HEK293T (cell line): ENCODE results near the gene TEP1.

Experiments
- ARNT ChIP-seq: fragments of 450-650 bp; IDR thresholded peaks from 2 replicates; pipeline ENCODE4 v1.6.1; 2017; ENCODE audit warnings: mild to moderate bottlenecking
- CTBP1 ChIP-seq: fragments of 450-650 bp; IDR thresholded peaks from 2 replicates; pipeline ENCODE4 v1.6.1; 2016; ENCODE audit warnings: borderline replicate concordance
- ELF4 ChIP-seq: fragments of 450-650 bp; IDR thresholded peaks from 2 replicates; pipeline ENCODE4 v1.6.1; 2017; ENCODE audit warnings: antibody characterized with exemption
- FOXK2 ChIP-seq: fragments of 450-650 bp; IDR thresholded peaks from 2 replicates; pipeline ENCODE4 v1.6.1; 2016; ENCODE audit warnings: mild to moderate bottlenecking
- HDGF ChIP-seq: fragments of 450-650 bp; IDR thresholded peaks from 2 replicates; pipeline ENCODE4 v1.6.1; 2017; ENCODE audit warnings: antibody characterized with exemption, borderline replicate concordance
- LEF1 ChIP-seq: fragments of 450-650 bp; IDR thresholded peaks from 2 replicates; pipeline ENCODE4 v1.6.1; 2017; ENCODE audit warnings: mild to moderate bottlenecking, borderline replicate concordance
- NFRKB ChIP-seq: fragments of 450-650 bp; IDR thresholded peaks from 2 replicates; pipeline ENCODE4 v1.6.1; 2016; ENCODE audit warnings: mild to moderate bottlenecking, moderate library complexity
- SP1 ChIP-seq: fragments of 450-650 bp; IDR thresholded peaks from 2 replicates; pipeline ENCODE4 v1.6.1; 2017
- SUZ12 ChIP-seq: fragments of 450-650 bp; IDR thresholded peaks from 2 replicates; pipeline ENCODE4 v1.6.1; 2016; ENCODE audit warnings: mild to moderate bottlenecking
- TARDBP ChIP-seq: fragments of 450-650 bp; IDR thresholded peaks from 2 replicates; pipeline ENCODE4 v1.6.1; 2016
- ZNF384 ChIP-seq: fragments of 450-650 bp; IDR thresholded peaks from 2 replicates; pipeline ENCODE4 v1.6.1; 2016
- TF ChIP-seq, protein P1 (sequence below): fragments of 450-650 bp; IDR thresholded peaks from 2 replicates; pipeline ENCODE4 v1.6.1; 2016

GRCh38 chr14:20436363-20436755 is 23.1 kb upstream of the TEP1 start:
- TF ChIP-seq HDGF: no peak
- no peak for TF ChIP-seq FOXK2
- no peak for TF ChIP-seq SP1
- TF ChIP-seq SUZ12: no peak
- no peak for TF ChIP-seq ZNF384
- no peak for TF ChIP-seq ELF4
- no peak for TF ChIP-seq NFRKB
- TF ChIP-seq TARDBP: no peak
- TF ChIP-seq ARNT: no peak
- TF ChIP-seq, protein P1, sequence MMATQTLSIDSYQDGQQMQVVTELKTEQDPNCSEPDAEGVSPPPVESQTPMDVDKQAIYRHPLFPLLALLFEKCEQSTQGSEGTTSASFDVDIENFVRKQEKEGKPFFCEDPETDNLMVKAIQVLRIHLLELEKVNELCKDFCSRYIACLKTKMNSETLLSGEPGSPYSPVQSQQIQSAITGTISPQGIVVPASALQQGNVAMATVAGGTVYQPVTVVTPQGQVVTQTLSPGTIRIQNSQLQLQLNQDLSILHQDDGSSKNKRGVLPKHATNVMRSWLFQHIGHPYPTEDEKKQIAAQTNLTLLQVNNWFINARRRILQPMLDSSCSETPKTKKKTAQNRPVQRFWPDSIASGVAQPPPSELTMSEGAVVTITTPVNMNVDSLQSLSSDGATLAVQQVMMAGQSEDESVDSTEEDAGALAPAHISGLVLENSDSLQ: no peak
- TF ChIP-seq CTBP1: no peak
- TF ChIP-seq LEF1: no peak
